ENCODE results near the gene DBET. TPM values are rescaled to one million over a fixed set of nuclear protein-coding genes. Genes with fewer than 3 reads are reported as not detected.
"Not testable (repeated sequence)": the region's sequence is repeated elsewhere in the genome, so short reads cannot be mapped to it uniquely, and the experiment has no call there.

The DBET gene
- polyA plus RNA-seq, 4 donors: not detected

DNA sequence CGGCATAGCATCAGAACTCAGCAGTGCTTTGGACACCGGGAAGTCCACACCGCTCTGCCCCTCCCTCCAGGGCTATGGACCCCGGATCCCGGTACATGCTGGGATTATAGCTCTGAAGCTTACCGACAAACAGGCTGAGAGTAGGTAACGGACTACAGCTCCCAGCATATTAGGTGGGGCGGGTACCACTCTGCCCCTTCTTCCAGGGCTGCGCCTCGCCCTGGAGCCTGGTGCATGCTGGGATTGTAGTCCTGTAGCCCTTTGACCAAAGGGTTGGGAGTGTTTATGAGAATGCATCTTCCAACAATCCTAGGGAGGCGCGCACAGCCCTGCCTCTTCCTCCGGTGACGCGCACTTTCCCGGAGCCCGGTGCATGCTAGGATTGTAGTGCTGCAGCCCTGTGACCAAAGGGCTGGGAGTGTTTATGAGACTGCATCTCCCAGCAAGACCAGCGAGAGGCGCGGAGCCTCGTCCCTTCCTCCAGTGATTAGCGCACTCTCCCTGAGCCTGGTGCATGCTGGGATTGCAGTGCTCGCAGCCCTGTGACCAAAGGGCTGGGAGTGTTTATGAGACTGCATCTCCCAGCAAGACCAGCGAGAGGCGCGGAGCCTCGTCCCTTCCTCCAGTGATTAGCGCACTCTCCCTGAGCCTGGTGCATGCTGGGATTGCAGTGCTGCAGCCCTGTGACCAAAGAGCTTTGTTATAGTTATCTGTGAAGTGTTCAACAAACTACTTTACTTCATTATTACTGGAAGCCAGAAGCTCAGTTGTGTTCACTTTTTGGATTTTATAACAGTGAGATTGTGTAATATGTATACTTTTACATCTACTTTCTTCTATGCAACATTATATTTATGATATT, 14.7 kb upstream of the DBET start:
- not testable (repeated sequence) for DNase-seq (ENCODE audit: low read depth in 4 of 4, low spot score in 2 of 4)

DNA sequence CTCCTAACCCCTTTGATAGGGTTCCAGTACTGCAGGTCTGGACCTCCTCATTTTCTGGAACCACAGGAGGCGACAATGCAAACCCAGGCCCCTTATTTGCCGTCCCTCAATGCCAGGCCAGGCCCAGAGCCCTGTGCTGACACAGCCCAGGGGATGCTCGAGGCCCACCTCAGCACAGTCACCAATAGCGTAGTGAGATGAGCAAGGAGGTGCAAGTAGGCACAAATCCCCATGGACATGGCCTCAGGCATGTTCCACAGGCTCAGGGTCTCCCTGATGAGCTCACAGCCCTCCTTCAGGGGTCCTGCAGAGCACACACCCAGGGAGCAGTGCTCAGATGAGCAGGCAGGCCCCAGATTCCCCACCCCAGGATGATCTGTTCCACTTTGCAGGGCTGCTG, 5.3 kb upstream of the DBET start:
- DNase-seq (ENCODE audit: low read depth in 4 of 4, low spot score in 2 of 4): not testable (repeated sequence)

DNA sequence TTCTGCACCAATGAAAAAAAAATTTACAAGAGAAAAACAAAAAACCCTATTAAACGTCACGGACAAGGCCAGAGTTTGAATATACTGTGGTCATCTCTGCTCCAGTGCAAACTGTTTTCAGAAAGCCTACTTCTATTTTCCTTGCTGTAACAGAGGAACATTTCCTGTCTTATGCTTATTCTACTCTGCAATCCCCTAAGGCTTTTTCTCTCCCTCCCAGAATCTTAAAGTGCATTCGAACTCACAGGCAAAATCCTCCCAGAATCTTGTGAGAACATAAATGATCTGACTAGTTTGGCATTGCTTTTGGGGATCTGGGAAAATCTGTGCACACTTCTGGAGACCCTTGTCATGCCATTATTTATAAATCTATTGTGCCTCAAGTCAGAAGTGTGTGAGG, 503 bp downstream of the DBET start:
- DNase-seq (ENCODE audit: low read depth in 4 of 4, low spot score in 2 of 4): not testable (repeated sequence)

DNA sequence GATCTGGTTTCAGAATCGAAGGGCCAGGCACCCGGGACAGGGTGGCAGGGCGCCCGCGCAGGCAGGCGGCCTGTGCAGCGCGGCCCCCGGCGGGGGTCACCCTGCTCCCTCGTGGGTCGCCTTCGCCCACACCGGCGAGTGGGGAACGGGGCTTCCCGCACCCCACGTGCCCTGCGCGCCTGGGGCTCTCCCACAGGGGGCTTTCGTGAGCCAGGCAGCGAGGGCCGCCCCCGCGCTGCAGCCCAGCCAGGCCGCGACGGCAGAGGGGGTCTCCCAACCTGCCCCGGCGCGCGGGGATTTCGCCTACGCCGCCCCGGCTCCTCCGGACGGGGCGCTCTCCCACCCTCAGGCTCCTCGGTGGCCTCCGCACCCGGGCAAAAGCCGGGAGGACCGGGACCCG, 4.0 kb downstream of the DBET start:
- not testable (repeated sequence) for DNase-seq (ENCODE audit: low read depth in 4 of 4, low spot score in 2 of 4)

DNA sequence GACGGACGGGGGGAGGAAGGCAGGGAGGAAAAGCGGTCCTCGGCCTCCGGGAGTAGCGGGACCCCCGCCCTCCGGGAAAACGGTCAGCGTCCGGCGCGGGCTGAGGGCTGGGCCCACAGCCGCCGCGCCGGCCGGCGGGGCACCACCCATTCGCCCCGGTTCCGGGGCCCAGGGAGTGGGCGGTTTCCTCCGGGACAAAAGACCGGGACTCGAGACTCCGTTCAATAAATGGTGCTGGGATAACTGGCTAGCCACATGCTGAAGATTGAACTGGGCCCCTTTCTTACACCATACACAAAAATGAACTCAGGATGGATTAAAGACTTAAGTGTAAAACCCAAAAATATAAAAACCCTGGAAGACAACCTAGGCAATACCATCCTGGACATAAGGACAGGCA, 28.8 kb downstream of the DBET start:
- DNase-seq (ENCODE audit: low read depth in 4 of 4, low spot score in 2 of 4): not testable (repeated sequence)

DNA sequence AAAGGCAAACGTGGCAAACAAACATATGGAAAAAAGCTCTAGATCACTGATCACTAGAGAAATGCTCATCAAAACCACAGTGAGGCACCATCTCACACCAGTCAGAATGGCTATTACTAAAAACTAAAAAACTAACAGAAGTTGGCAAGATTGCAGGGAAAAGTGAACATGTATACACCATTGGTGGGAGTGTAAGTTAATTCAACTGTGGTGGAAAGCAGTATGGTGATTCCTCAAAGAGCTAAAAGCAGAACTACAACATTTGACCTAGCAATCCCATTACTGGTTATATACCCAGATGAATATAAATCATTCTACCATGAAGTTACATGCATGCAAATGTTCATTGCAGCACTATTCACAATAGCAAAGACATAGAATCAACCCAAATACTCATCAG, 29.7 kb downstream of the DBET start:
- DNase-seq (ENCODE audit: low read depth in 4 of 4, low spot score in 2 of 4): not testable (repeated sequence)

DNA sequence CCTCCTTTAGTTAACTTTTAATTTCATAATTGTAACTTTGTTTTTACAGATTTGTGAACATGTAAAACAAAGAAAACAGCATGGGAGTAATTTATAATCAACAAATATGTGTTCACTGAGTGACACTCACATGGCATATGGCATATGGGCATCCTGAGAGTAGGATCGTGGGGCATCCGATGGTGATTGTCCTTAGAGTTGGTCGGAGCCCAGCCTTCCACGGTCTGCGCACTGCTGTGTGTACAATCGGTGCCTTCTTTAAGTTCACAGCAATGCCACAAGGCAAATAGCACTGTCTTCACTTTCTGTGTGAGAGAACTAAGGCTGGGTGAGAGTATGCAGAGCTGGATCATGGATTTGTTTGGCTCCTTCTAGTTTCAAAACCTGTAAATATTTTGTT, 31.0 kb downstream of the DBET start:
- DNase-seq (ENCODE audit: low read depth in 4 of 4, low spot score in 2 of 4): not testable (repeated sequence)

DNA sequence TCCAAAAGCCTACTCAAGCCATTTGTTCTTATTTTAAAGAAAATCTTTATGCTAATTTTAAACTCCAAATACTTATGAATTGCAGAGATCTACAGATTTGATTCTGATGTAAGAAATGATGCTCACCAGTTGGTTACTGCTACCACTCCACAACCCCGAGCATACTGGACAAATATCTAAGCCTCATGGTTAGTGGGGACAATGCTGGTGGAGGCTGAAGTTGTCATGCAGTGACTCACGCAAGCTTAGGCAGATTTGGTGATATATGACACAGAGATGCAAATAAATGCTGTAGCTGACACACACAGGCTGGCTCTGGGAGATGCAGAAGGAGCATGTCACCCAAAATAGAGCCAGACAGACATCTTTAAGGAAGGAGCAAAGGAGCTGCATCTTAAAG, 35.3 kb downstream of the DBET start:
- not testable (repeated sequence) for DNase-seq (ENCODE audit: low read depth in 4 of 4, low spot score in 2 of 4)

DNA sequence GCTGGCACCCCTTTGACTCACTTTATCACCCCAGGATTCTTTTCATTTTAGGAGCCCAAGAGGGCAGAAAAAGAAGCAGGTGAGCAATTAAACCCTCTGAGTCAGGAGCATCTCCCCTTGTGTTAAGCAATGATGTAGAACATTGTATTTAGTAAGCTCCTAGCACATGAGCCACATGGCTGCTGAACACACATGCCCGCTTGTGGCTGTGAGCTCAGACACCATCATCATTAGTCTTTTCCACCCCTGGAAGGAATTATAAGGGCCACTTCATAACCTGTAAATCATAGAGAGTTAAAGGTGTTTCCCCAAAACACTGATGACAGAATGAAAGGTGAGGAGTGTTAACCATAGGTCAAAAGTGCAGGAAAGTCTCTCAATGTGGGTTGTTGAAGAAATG, 37.2 kb downstream of the DBET start:
- not testable (repeated sequence) for DNase-seq (ENCODE audit: low read depth in 4 of 4, low spot score in 2 of 4)

DNA sequence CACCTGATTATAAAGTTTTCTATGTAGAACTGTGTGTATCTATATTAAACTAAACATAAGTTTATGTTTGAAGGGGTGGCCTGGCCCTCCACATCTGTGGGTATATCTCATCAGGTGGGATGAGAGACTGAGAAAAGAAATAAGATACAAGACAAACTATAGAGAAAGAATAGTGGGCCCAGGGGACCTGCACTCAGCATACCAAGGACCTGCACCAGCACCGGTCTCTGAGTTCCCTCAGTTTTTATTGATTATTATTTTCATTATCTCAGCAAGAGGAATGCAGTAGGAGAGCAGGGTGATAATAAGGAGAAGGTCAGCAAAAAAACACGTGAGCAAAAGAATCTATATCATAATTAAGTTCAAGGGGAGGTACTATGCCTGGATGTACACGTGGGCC, 41.9 kb downstream of the DBET start:
- not testable (repeated sequence) for DNase-seq (ENCODE audit: low read depth in 4 of 4, low spot score in 2 of 4)

DNA sequence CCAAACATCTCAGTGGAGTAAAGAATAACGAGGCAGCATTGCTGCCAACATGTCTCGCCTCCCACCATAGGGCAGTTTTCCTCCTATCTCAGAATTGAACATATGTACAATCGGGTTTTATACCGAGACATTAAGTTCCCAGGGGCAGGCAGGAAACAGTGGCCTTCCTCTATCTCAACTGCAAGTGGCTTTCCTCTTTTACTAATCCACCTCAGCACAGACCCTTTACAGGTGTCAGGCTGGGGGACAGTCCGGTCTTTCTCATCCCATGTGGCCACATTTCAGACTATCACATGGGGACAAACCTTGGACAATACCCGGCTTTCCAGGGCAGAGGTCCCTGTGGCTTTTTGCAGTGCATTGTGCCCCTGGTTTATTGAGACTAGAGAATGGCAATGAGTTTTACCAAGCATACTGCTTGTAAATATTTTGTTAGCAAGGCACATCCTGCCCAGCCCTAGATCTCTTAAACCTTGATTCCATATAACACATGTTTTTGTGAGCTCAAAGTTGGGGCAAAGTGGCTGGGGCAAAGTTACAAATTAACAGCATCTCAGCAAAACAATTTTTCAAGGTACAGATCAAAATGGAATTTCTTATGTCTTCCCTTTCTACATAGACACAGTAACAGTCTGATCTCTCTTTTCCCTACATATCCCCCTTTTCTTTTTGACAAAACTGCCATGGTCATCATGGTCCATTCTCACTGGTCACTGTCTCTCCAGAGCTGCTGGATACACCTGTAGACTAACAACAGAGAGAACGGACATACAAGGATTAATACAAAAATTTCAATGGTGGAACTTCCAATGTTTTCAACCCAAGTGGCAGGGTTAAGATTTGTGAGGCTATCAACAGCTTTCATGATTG, 42.5 kb downstream of the DBET start:
- DNase-seq (ENCODE audit: low read depth in 4 of 4, low spot score in 2 of 4): not testable (repeated sequence)

DNA sequence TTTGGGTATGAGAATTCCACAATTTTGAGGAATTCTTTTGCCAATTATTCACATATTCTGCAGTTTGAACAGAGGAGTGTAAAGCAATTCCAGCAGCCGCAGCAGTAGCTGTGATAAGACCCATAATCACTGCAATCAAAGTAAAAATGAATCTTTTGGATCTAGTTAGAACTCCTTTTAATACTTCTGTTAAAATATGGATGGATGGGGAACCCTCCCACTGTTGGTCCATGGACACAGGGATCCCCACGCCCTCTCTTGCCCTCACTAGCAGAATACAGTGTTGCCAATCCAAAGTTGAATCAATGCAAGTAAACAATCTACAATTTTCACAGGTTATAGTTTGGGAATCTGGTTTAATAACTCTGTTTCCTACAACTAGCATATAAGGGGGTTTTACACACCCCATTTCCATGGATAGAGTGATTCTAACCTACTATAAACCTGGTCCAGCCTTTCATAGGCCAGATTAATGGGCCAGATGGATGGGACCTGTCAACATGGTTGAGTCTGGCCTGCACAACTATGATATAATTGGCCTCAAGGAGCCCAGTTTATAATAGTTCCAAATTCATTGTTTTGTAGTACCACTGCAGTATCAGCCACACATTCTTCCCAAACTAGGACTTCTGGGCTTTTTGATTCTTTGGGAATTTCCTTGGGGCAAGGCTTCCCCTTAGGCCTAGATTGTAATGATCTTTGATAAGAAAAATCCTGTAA, 43.6 kb downstream of the DBET start:
- DNase-seq (ENCODE audit: low read depth in 4 of 4, low spot score in 2 of 4): not testable (repeated sequence)

DNA sequence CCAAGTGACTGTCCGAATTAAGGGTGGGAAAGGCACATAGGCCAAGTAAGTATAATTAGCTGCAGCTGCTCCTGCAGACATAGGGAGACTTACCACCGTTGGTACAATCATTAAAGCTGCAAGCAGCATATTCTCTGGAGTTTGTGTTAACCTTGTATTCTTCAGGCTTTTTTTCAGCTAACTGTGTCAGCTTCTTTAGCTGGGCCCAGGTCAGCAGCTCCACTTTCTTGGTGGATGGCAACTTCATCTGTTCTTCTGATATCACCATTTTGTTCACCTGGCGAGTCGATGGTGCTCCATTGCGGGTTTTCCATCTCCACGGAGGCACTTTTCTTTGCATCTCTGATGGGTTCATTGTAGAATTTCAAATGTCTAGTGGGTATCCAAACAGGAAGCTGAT, 44.5 kb downstream of the DBET start:
- DNase-seq (ENCODE audit: low read depth in 4 of 4, low spot score in 2 of 4): not testable (repeated sequence)

DNA sequence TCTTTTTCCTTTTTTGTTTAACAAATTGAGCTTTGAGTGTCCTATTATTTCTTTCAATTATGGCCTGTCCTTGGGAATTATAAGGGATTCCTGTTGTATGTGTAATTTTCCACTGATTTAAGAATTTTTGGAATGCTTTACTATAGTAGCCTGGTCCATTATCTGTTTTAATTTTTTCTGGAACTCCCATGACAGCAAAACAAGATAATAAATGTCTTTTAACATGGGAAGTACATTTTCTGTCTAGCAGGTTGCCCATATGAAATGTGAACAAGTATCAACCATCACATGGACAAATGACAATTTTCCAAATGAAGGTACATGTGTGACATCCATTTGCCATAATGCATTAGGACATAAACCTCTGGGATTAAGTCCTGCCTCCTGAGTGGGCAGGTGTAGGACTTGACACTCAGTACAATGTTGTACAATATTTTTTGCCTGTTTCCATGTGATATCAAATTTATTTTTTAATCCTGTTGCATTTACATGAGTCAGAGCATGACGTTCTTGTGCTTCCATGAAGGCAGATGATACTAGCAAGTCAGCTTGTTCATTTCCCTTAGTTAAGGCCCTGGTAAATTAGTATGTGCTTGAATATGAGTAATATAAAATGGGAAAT, 45.2 kb downstream of the DBET start:
- not testable (repeated sequence) for DNase-seq (ENCODE audit: low read depth in 4 of 4, low spot score in 2 of 4)

DNA sequence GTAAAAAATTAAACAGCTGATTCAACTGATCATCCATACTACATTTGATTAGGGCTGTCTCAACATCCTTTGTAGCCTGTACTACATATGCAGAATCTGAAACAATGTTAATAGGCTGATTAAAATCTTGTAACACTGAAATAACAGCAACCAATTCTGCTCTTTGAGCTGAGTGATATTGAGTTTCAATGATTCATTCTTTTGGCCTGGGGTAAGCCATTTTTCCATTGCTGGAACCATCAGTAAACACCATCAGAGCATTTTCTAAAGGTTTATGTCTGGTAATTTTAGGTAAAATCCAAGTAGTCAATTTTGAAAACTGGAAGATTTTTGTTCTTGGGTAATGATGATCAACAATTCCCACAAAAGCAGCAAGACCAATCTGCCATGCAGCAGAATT, 45.7 kb downstream of the DBET start:
- not testable (repeated sequence) for DNase-seq (ENCODE audit: low read depth in 4 of 4, low spot score in 2 of 4)

DNA sequence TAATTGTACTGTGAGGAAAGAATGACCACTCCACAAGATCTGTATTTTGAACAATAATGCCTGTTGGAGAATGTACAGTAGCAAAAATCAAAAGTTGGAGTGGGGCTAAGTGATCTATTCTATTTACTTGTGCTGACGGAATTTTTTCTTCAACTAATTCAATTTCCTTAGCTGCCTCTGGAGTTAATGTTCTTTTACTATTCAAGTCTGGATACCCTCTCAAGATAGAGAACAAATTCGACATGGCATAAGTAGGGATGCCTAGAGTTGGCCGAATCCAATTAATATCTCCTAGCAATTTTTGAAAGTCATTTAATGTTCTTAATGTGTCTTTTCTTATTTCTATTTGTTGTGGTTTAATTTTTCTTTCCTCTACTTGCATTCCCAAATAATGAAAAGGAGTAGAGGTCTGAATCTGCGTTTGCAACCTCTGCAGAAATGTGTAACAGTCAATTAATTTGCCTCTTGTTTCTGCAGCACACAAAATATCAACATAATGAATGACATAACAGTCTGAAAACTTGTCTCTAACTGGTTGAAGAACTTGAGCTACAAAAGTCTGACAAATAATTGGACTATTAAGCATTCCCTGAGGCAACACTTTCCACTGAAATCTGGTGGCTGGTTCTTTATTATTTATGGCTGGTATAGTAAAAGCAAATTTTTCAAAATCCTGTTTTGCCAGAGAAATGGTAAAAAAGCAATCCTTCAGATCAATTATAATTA, 46.4 kb downstream of the DBET start:
- DNase-seq (ENCODE audit: low read depth in 4 of 4, low spot score in 2 of 4): not testable (repeated sequence)

DNA sequence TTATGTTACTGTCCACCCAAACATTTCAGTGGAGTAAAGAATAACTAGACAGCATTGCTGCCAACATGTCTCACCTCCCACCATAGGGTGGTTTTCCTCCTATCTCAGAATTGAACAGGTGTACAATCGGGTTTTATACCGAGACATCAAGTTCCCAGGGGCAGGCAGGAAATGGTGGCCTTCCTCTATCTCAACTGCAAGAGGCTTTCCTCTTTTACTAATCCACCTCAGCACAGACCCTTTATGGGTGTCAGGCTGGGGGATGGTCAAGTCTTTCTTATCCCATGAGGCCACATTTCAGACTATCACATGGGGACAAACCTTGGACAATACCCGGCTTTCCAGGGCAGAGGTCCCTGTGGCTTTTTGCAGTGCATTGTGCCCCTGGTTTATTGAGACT, 48.6 kb downstream of the DBET start:
- DNase-seq (ENCODE audit: low read depth in 4 of 4, low spot score in 2 of 4): not testable (repeated sequence)

DNA sequence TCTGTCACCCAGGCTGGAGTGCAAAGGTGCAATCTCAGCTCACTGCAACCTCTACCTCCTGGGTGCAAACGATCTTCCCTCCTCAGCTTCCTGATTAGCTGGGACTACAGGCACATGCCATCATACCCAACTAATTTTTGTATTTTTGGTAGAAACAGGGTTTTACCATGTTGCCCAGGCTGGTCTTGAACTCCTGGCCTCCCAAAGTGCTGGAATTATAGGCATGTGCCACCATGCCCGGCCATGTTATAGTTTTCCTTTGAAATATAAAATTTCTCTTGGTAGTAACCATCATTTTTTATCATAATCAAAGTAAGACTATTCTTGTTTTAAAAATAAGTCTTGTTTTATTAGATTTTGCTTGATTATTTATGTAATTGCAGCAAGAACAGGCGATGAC, 50.7 kb downstream of the DBET start:
- not testable (repeated sequence) for DNase-seq (ENCODE audit: low read depth in 4 of 4, low spot score in 2 of 4)

Data from left renal cortex interstitium (tissue), 4 donors.